K562 (cell line): ENCODE results near the gene PRKCSH. TPM values are rescaled to one million over a fixed set of nuclear protein-coding genes. Genes with fewer than 3 reads are reported as not detected.
A peak's percentile ranks its signal among the peaks of the same experiment; 100 is the strongest.

Experiments
- ILK ChIP-seq: fragments of 450-650 bp; IDR thresholded peaks from 2 replicates; pipeline ENCODE4 v1.6.1; 2016; ENCODE audit warnings: missing genetic modification characterization, low read depth, mild to moderate bottlenecking, missing compliant biosample characterization, moderate library complexity, borderline replicate concordance
- PCBP1 ChIP-seq: fragments of 200-400 bp; formaldehyde crosslinking; IDR thresholded peaks from 2 replicates; pipeline ENCODE4 v1.6.1; 2018; ENCODE audit warnings: mild to moderate bottlenecking, low read depth, low read length; ENCODE audit not compliant: poor library complexity, severe bottlenecking
- PTBP1 ChIP-seq: fragments of 200-400 bp; formaldehyde crosslinking; IDR thresholded peaks from 2 replicates; pipeline ENCODE4 v1.6.1; 2017; ENCODE audit warnings: low read depth, low read length
- SNIP1 ChIP-seq: fragments of 450-650 bp; IDR thresholded peaks from 2 replicates; pipeline ENCODE4 v1.7.1; 2017; ENCODE audit warnings: low read depth, mild to moderate bottlenecking
- polyA plus RNA-seq, 8 experiments: library from polyadenylated mRNA; depleted of rRNA in 4 of 8; stranded (reverse) in 5 of 8; unstranded in 3 of 8; fragments of >200 nt; fragmentation: Nextera tagmentation in 2 of 8; fragmentation: Illumina TruSeq in 1 of 8; extraction: Ambion mirVana in 2 of 8; extraction: Trizol in 1 of 8; gene quantifications; 2 replicates each; pipeline versions ENCODE4 v1.2.1 to v1.2.3, GENCODE V29; 2011 to 2014; ENCODE audit warnings: inconsistent platforms in 1 of 8, missing spikeins in 1 of 8
- total RNA-seq, 7 experiments: library from RNA; depleted of rRNA in 6 of 7; stranded (reverse); fragments of >200 nt in 6 of 7; fragmentation: Illumina TruSeq in 2 of 7; extraction: Trizol in 2 of 7; gene quantifications; 2 replicates each; pipeline versions ENCODE4 v1.2.1 to v1.2.3, GENCODE V29; 2011 to 2021; ENCODE audit warnings: low replicate concordance in 1 of 7
- TF ChIP-seq, protein P1 (sequence below), 2 experiments: fragments of 450-650 bp; IDR thresholded peaks; 2 replicates each; pipeline ENCODE4 v1.6.1; 2018; ENCODE audit warnings: mild to moderate bottlenecking in 2 of 2, low read depth in 1 of 2; ENCODE audit not compliant: partially characterized antibody in 2 of 2
- TF ChIP-seq, protein P2 (sequence below): IDR thresholded peaks from 3 replicates; pipeline ENCODE4 v1.6.1; 2011; ENCODE audit warnings: borderline replicate concordance, mild to moderate bottlenecking; ENCODE audit not compliant: insufficient read length, insufficient read depth
- TF ChIP-seq, protein P3 (sequence below): fragments of 450-650 bp; conservative IDR thresholded peaks from 2 replicates; pipeline ENCODE4 v1.6.1; 2016; ENCODE audit warnings: missing genetic modification characterization, low read depth, mild to moderate bottlenecking, missing compliant biosample characterization, moderate library complexity

The PRKCSH gene
- total and polyA plus RNA-seq, 9 of the 15 experiments (the other 6 are each of a cell fraction or from before 2014, with no cell fraction given), result 2.3 to 297 (median 48.1) TPM

DNA sequence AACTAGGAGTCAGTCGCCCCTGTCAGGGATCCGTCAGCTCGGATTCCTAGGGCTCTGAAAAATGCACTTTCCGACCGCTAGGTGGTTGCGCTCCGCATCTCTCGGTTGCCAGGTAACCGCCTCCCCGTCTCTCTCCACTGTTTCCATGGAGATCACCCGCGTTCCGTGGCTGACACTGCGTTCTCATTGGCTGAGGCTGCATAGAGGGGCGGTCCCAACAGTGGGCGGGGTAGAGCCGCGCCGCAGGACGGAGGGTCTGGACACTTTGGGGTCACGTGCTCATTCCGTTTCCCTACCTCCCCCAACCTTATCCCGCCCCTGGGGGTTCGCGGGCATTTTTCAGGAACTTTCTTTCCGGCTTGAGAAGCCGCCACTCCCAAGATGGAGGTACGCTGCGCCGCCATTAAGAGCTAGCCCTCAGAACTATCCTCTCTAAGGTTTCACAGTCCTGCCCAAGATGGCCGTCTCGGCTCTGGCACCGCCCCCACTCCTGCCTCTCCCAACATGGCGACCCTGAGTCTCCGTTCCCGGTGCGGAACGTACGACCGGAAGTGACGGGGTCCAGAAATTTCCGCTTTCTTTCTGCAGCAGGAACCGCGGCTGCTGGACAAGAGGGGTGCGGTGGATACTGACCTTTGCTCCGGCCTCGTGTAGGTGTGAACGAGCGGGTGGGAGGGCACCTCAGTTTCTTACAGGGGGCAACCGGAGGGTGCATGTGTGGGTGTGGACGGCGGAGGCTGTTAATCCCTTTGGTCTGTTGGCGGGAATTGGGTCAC lies at the start of gene PRKCSH, which contains the start of gene ODAD3 (continued):
- TF ChIP-seq, protein P1, sequence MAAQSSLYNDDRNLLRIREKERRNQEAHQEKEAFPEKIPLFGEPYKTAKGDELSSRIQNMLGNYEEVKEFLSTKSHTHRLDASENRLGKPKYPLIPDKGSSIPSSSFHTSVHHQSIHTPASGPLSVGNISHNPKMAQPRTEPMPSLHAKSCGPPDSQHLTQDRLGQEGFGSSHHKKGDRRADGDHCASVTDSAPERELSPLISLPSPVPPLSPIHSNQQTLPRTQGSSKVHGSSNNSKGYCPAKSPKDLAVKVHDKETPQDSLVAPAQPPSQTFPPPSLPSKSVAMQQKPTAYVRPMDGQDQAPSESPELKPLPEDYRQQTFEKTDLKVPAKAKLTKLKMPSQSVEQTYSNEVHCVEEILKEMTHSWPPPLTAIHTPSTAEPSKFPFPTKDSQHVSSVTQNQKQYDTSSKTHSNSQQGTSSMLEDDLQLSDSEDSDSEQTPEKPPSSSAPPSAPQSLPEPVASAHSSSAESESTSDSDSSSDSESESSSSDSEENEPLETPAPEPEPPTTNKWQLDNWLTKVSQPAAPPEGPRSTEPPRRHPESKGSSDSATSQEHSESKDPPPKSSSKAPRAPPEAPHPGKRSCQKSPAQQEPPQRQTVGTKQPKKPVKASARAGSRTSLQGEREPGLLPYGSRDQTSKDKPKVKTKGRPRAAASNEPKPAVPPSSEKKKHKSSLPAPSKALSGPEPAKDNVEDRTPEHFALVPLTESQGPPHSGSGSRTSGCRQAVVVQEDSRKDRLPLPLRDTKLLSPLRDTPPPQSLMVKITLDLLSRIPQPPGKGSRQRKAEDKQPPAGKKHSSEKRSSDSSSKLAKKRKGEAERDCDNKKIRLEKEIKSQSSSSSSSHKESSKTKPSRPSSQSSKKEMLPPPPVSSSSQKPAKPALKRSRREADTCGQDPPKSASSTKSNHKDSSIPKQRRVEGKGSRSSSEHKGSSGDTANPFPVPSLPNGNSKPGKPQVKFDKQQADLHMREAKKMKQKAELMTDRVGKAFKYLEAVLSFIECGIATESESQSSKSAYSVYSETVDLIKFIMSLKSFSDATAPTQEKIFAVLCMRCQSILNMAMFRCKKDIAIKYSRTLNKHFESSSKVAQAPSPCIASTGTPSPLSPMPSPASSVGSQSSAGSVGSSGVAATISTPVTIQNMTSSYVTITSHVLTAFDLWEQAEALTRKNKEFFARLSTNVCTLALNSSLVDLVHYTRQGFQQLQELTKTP (IDR thresholded peaks at IDR 0.05; ENCODE audit: low read depth in 1 of 2, partially characterized antibody in 2 of 2), result peak in 1 of 2 experiments; percentile 48
- TF ChIP-seq, protein P2, sequence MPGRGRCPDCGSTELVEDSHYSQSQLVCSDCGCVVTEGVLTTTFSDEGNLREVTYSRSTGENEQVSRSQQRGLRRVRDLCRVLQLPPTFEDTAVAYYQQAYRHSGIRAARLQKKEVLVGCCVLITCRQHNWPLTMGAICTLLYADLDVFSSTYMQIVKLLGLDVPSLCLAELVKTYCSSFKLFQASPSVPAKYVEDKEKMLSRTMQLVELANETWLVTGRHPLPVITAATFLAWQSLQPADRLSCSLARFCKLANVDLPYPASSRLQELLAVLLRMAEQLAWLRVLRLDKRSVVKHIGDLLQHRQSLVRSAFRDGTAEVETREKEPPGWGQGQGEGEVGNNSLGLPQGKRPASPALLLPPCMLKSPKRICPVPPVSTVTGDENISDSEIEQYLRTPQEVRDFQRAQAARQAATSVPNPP, result no peak
- TF ChIP-seq SNIP1 (no peak), PTBP1 (no peak), PCBP1 (no peak), ILK (tag) (no peak)
- TF ChIP-seq, protein P3, sequence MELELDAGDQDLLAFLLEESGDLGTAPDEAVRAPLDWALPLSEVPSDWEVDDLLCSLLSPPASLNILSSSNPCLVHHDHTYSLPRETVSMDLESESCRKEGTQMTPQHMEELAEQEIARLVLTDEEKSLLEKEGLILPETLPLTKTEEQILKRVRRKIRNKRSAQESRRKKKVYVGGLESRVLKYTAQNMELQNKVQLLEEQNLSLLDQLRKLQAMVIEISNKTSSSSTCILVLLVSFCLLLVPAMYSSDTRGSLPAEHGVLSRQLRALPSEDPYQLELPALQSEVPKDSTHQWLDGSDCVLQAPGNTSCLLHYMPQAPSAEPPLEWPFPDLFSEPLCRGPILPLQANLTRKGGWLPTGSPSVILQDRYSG (tag), result 0 out of 2 replicates have a peak, but pooled peaks have one; percentile 72
